Stimulated activated CD4-positive, alpha-beta T cell treated with anti-CD3 and anti-CD28 coated beads, TNF-alpha, amount 100 ng/mL, for 48 hours (primary cell): Measurements from ENCODE around the gene WHRN.

Source experiments
- DNase-seq, 3 donors: peaks; one replicate each; pipeline ENCODE4 v3.0.0-alpha.2; 2020; ENCODE audit warnings: low read depth in 3 of 3

The WHRN gene

GRCh38 chr9:114365194-114365593 lies 140.1 kb downstream of the WHRN start:
- DNase-seq = no peak

GRCh38 chr9:114364134-114365041 lies 140.9 kb downstream of the WHRN start:
- DNase-seq = no peak

GRCh38 chr9:114363424-114363823 lies 141.8 kb downstream of the WHRN start:
- no peak for DNase-seq

GRCh38 chr9:114362394-114362793 lies 142.9 kb downstream of the WHRN start:
- DNase-seq = no peak

GRCh38 chr9:114361542-114361941 lies 143.7 kb downstream of the WHRN start:
- DNase-seq = no peak

GRCh38 chr9:114359801-114360200 lies 145.5 kb downstream of the WHRN start:
- DNase-seq = no peak

- DNase-seq = no peak
These were observed 147.4 kb downstream of the WHRN start for GRCh38 chr9:114357911-114358328.

- no peak for DNase-seq
These were observed 147.9 kb downstream of the WHRN start for GRCh38 chr9:114357360-114357759.

GRCh38 chr9:114356792-114357191 lies 148.5 kb downstream of the WHRN start:
- no peak for DNase-seq

GRCh38 chr9:114355821-114356220 lies 149.5 kb downstream of the WHRN start:
- no peak for DNase-seq
